Stimulated activated CD4-positive, alpha-beta T cell treated with anti-CD3 and anti-CD28 coated beads, Interleukin-4, amount 100 ng/mL, for 24 hours (primary cell): ENCODE data around the gene VIPAS39.
A peak's percentile ranks its signal among the peaks of the same experiment; 100 is the strongest.

Experiments used
- DNase-seq: peaks from one replicate; pipeline ENCODE4 v3.0.0-alpha.2; 2020

Gene VIPAS39

GRCh38 chr14:77390188-77390587 lies 67.2 kb downstream of the VIPAS39 start:
- DNase-seq = no peak

DNA sequence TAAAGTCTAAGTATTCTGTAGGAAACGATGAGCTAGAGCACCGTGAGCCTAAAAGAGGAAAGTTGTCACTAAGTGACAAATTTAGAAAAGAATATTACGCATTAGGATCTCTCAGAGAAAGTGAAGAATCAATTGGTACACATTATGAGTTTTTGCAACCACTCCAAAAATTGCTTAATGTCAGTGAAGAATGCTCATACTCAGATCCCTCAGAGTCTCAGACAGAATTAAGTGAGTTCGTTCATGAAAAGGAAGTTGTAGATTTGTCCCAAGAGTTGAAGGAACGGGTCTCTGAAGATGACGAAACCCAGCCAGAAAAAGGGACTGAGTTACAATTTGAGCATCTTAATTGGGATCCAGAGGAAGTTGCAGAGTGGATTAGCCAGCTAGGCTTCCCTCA lies 78.7 kb downstream of the VIPAS39 start:
- no peak for DNase-seq

GRCh38 chr14:77377502-77377844 lies 79.9 kb downstream of the VIPAS39 start:
- no peak for DNase-seq

DNA sequence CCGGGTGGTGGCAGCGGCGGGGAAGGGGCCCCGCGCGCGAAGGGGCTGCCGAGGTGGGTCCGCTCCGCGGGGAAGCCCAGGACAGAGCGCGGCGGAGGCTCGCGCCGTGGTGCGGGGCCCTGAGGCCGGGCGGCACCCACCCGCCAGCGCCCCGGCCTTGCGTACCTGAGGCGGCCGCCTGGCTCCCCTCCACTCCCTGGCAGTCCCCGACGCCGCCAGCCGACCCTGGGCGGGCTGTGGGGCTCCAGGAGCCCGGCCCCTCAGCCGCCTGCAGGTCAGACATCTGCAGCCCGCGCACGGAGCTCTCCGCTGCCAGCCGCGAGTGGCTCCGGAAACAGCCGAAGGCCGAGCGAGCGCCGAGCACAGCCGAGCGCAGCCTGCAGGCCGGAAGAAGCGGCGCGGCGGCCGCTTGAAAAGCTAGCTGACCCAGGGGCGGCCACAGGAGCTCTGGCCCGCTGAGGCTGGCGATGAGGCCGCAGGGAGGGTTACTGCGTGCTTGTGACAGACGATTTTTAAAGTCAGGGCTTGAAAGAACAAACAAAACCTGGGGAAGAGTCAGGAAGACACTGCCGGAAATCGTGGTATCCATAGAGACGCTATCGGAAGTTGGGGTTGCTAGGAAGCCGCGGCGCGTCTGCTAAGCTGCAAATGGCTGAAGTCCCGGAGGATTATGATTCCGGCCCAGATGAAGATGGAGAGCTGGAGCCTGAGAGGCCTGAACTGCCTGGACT lies 80.5 kb downstream of the VIPAS39 start, which contains the start of the genes SAMD15 and TMED8:
Gene SAMD15 (plus strand): TSS at position 609 of the 731 bp plus-strand sequence. CDS start 40 bp downstream, at position 649.
Gene TMED8 (minus strand): TSS at position 324 of the 731 bp plus-strand sequence. CDS start 41 bp downstream, at position 283.
- peak; percentile 82 for DNase-seq
